CMK (cell line): ENCODE results near the gene EFHC1.

Experiments
- DNase-seq: peaks from one replicate; pipeline ENCODE4 v3.0.0-alpha.2; 2010; ENCODE audit warnings: low read depth

EFHC1 gene

DNA sequence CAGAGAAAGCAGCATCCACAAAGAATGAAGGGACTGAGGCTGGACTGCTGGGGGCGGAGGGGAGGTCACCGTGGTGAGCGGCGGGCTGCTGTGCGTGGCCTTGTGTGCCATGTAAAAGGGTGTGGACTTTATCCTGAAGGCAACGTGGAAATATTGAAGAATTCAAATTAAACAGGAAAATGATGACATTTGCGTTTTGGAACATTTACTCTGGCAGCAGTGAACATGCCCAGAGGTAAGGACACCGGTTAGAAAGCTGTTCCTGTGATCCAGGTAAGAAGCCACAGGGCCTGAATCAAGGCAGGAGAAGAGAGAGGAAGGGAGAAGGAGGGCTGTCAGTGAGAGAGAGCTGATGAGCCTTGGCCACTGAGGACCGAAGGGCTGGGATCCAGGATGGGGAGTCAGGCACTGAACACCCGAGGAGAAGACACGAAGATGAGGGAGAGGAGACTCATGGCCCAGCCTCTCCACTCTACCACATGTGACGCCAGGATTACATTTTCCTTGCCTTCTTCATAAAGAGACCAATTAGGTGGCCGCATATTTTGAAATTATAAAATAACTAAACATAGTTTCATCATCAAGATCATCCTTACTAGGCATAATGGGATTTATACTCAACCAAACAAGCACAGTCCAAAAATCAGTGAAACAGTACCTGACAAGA, 98.3 kb downstream of the EFHC1 start:
- no peak for DNase-seq

- no peak for DNase-seq
Measured at GRCh38 chr6:52519618-52520017, 99.5 kb downstream of the EFHC1 start.

DNA sequence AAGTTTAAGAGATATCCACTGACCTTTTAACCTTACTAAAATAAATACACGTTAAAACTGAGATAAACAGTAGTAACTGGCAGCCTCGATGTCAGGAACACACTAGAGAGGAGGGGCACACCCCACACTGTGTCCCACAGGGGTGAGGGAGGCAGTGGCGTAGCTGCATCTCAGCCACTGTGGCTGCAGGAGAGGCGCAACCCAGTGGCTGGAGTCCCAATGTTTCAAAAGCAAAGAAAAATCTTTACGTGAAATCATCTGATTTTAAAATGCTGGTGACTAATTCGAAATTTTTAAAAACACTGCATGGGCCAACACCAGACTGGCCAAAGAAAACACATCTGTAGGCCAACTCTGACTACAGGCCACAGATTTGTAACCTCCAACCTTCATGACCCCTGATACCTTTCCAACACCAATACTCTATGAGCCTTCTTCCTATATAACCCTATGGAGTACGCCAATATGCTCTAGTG, 102.0 kb downstream of the EFHC1 start:
- no peak for DNase-seq

- DNase-seq, result no peak
Measured at GRCh38 chr6:52522655-52523054, 102.5 kb downstream of the EFHC1 start.

DNA sequence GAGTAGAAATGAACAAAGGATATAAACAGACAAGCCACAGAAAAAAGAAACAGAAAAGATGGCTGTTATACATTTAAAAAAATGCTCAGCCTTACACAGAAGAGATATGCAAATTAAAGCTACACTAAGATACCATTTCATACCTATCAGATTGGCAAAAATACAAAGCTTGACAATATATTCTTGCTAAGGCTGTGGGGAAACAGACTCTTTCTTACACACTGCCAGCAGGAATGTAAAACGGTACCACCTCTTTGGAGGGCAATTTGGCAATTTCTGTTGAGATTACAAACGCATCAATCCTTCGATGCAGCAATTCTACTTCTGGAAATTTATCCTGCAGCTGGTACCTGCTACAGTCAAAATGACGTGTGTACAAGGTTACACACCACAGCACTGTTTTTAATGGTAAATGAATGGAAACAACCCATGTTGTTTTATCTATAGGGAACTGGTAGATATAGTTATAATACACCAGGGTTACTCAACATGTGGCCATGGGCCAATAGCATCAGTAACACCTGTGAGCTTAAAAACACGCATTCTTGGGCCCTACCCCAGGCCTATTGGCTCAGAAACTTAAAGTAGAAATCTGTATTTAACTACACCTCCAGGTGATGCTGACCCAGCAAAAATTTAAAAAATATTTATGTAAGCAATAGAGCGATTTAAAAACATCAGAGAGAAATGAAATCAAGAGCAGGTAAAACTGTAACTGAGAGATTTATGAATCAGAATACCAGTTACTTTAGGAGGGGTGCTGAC, 103.4 kb downstream of the EFHC1 start:
- no peak for DNase-seq

- no peak for DNase-seq
Measured at GRCh38 chr6:52524918-52525317, 104.8 kb downstream of the EFHC1 start.

DNA sequence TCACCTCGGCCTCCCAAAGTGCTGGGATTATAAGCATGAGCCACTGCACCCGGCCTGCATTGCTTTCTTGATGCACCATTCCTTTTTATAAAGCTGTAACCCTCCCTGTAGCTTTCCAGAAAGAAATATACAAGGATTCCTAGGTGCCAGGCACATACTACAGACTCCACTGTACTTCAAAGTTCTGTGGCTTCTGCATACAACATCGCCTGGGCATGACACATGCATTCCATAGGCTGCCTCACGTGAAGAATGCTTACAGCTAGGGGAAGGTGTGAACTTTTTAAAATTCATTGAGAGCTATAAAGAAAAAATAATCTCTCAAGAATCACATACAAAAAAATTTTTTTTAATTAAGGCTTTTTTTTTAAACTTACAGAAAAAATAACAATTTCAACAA, 106.5 kb downstream of the EFHC1 start:
- DNase-seq, result no peak

DNA sequence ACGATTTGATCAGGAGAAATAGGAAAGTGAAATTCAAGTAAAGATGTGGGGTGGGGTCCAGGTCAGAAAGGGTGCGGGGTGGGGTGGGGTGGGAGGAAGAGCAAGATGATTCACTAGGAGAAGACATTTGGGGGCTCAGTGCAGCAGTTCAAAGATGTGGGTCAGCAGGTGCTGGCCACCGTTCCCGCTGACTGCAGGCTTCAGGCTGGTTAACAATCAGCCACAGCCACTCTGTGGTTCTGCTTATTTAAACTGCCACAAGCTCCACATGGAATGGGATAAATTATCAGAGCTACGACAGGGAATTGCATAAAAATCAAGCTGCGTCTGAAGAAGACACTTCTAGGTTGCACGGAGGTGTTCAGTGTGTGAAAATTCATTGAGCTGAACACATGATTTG, 107.3 kb downstream of the EFHC1 start:
- no peak for DNase-seq

DNA sequence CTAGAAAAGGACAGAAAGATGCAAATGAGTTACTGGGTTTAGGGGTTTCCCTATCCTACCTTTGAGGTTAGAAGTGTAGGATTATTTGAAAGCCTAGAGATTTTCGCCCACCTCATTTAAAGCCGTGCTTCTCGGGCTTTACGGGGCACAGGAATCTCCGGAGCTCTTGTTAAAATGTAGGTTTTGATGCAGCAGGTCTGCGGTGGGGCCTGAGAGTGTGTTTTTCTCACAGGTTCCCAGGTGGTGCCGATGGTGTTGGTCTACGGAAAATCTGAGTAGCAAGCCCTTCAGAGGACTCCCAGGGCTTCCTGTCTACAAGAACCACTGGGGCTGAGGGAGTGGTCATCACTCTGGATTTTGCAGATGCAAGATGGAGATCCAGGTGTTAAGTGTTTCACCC, 109.2 kb downstream of the EFHC1 start:
- DNase-seq, result no peak

- no peak for DNase-seq
Measured at GRCh38 chr6:52530351-52530750, 110.2 kb downstream of the EFHC1 start.

GRCh38 chr6:52531396-52531795, 111.3 kb downstream of the EFHC1 start:
- no peak for DNase-seq

GRCh38 chr6:52531834-52532233, 111.7 kb downstream of the EFHC1 start:
- DNase-seq, result no peak

GRCh38 chr6:52532457-52532856, 112.3 kb downstream of the EFHC1 start:
- DNase-seq, result no peak

- no peak for DNase-seq
Measured at GRCh38 chr6:52533491-52533890, 113.3 kb downstream of the EFHC1 start.

DNA sequence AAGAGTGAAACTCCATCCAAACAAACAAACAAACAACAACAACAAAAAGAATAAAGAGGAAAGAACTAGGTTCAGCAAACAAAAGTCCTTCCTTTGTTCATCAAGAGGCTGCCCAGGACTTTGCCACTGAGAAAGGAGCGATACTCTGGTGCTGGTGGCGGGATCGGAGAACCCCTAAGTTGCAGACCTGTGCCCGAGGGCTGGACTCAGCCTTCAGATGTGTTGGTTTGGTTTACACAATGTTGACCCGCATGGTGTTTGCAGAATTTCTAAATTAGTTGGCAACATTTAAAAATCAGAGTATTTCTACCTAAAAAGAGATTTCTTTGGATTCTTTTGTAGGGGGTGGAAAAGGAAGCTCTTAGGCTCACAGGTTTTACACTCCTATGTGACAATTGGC, 114.2 kb downstream of the EFHC1 start:
- DNase-seq, result no peak

DNA sequence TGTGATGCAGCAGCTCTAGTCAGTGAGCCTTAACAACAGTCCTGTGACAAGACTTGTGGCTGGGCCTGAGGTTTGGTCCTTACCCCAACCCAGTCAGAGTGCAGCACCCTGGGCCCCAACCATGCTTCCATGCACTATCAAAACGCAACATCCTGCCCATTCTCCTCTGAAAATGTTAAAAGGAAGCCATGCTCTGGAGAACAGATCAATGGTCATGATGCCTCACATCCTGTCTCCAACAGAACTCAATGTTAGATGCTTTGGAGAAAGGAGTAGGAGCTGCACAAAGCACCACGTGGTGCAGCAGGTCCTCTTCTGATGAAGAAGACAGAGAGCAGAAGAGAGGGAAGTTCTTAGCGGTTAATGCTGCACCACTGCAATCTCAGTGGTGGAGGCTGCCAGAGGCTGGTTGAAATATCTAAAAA, 114.8 kb downstream of the EFHC1 start:
- peak; percentile 35 for DNase-seq

- DNase-seq, result no peak
Measured at GRCh38 chr6:52535711-52536423, 115.7 kb downstream of the EFHC1 start.

DNA sequence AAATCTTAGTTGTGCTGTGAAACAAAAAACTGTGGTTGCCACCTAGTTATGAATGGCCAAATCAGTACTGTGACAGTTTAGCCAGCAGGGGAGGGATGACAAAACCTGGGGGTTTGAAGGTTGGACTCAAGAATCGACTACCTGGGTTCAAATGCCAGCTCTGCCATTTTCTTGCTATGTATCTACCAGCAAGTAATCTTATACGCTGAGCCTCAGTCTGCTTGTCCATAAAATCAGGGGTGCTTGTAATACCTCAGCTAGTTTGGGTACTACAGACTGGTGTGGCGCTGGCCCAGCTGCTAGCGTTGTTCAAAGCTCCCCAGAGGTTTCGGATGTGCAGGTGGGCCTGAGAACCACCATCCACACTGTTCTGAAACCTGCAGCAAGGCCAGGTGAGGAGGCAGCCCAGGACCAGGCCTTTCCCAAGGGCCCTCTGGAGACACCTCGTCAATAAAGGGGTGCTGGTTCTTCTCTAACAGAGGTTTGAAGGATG, 116.3 kb downstream of the EFHC1 start:
- DNase-seq, result no peak

DNA sequence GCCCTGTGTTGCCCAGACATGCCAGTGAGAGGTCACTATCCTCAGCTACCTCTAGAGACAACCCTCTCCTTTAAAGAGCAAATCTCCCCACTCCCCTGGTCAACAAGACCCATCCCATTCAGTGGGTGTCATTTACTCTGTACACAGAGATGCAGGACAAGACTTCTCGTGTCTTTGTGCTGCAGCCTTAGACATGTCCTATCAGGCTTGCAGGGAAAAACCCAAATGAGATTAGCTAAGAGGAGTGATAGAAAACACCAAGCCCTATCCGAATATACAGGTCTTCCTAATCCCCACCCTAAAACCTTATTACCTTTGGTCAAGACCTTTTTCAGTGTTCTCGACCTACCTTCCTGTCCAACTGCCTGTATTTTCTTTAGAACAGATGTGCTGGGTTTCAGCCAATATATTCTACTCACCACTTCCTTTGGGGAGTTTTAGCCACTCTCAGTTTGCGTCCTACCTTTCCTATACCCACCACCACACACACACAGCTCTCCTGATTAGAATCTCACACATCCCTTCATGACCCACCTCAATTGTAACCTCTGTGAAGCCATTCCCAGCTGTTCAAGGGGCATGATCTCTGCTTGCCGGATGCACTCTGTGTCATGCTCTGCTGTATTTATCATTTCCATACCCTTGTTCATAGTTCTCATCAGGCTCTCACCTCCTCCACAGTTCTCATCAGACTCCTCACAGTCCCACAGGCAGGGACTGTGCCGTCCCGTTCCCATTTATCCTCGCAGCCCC, 117.0 kb downstream of the EFHC1 start:
- DNase-seq, result no peak

- DNase-seq, result no peak
Measured at GRCh38 chr6:52538252-52538900, 118.2 kb downstream of the EFHC1 start.

DNA sequence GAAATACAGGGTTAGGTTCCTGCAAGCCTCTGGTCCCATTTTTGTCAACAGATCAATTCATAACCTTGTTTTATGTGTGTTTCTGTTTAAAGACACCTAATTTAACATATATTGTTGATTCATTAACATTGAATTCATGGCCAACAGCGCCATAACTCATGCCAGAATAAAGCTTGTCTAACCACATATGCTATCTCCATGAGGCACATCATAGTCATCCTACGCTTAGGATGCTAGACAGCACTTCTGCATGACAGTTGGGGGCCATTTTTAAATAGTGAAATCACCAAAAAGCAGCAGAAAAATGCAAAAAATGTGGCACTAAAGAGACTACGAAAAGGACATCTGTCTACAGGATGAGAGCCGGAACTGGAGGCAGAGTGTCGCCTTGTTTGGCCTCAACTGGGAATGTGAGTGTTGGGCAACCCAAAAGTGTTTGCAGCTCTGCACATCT, 118.8 kb downstream of the EFHC1 start:
- DNase-seq, result no peak
